ENCODE data around the gene SLC1A4. TPM values are rescaled to one million over a fixed set of nuclear protein-coding genes. Genes with fewer than 3 reads are reported as not detected.
A peak's percentile ranks its signal among the peaks of the same experiment; 100 is the strongest.
"Not testable (repeated sequence)": the region's sequence is repeated elsewhere in the genome, so short reads cannot be mapped to it uniquely, and the experiment has no call there.

The SLC1A4 gene
- total RNA-seq, 1 donor = 7.8 TPM

DNA sequence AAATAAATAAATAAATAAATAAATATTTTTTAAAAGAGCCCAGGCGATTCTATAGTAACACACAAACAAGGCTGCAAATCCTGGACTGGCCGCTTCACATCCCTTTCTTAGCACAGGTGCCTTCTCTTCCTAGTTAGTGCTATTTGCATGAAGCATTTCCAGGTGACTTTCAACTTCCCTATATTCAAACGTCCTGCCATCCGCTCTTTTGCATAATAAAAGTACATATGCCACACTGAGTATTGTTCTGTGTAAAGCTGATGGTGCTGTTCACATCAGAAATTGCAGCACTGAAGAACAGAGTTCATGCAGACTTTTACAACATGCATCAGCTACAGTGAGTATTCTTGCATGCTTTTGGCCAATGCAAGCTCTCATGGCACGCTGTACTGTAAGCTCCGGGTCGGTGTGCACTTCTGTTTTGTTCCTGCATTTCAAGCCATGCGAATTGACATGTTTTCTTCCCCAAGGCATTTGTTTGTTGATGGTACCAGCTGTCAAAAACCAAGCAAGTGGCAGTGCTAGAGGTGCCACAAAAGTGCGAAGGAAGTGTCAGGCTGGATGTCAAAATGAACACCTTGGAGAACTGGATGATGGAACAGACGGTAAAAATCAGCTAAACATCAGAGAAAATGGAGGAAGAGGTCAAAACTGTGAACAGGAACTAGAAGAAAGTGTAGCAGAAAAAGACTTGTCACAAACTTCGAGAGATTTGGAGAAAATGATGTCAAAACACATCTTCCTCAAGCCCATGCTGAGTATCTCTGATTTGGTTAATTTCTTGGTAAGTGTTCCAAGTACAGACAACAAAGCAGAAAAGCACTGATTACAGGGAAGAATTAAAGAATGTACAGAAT, 41.5 kb downstream of the SLC1A4 start:
- TF ChIP-seq, protein P1, sequence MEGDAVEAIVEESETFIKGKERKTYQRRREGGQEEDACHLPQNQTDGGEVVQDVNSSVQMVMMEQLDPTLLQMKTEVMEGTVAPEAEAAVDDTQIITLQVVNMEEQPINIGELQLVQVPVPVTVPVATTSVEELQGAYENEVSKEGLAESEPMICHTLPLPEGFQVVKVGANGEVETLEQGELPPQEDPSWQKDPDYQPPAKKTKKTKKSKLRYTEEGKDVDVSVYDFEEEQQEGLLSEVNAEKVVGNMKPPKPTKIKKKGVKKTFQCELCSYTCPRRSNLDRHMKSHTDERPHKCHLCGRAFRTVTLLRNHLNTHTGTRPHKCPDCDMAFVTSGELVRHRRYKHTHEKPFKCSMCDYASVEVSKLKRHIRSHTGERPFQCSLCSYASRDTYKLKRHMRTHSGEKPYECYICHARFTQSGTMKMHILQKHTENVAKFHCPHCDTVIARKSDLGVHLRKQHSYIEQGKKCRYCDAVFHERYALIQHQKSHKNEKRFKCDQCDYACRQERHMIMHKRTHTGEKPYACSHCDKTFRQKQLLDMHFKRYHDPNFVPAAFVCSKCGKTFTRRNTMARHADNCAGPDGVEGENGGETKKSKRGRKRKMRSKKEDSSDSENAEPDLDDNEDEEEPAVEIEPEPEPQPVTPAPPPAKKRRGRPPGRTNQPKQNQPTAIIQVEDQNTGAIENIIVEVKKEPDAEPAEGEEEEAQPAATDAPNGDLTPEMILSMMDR (IDR thresholded peaks at IDR 0.05; ENCODE audit: insufficient read depth, low read depth, low read length) = no peak
- no peak overlapping the region for H3K4me3 ChIP-seq (ENCODE audit: low read depth, low read length)
- no peak for DNase-seq (ENCODE audit: low read depth)

- H3K4me3 ChIP-seq (ENCODE audit: low read depth, low read length) = no peak overlapping the region
- DNase-seq (ENCODE audit: low read depth) = no peak
- TF ChIP-seq, protein P1 (IDR thresholded peaks at IDR 0.05; ENCODE audit: insufficient read depth, low read depth, low read length) = no peak
These were observed 42.3 kb downstream of the SLC1A4 start for GRCh38 chr2:65031341-65032018.

GRCh38 chr2:65032019-65032975, 43.1 kb downstream of the SLC1A4 start:
- TF ChIP-seq, protein P1 (IDR thresholded peaks at IDR 0.05; ENCODE audit: insufficient read depth, low read depth, low read length) = no peak
- H3K4me3 ChIP-seq (ENCODE audit: low read depth, low read length) = no peak overlapping the region
- DNase-seq (ENCODE audit: low read depth) = no peak

- peak; percentile 10 for DNase-seq (ENCODE audit: low read depth)
- TF ChIP-seq, protein P1 (IDR thresholded peaks at IDR 0.05; ENCODE audit: insufficient read depth, low read depth, low read length) = peak; percentile 12
- H3K4me3 ChIP-seq (ENCODE audit: low read depth, low read length) = no peak overlapping the region
These were observed 44.0 kb downstream of the SLC1A4 start for GRCh38 chr2:65033178-65033577.

DNA sequence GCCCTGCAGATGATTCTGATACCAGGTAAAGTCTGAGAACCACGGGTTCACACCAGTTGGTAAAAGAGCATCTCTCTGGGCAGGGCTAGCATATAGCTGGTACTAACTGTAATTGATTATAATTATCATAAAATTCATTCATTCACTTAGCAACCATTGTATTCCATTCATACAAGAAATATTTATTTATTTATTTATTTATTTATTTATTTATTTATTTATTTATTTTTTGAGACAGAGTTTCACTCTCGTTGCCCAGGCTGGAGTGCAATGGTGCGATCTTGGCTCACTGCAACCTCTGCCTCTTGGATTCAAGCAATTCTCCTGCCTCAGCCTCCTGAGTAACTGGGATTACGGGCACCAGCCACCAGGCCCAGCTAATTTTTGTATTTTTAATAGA, 44.5 kb downstream of the SLC1A4 start:
- H3K4me3 ChIP-seq (ENCODE audit: low read depth, low read length); DNase-seq (ENCODE audit: low read depth): not testable (repeated sequence)

DNA sequence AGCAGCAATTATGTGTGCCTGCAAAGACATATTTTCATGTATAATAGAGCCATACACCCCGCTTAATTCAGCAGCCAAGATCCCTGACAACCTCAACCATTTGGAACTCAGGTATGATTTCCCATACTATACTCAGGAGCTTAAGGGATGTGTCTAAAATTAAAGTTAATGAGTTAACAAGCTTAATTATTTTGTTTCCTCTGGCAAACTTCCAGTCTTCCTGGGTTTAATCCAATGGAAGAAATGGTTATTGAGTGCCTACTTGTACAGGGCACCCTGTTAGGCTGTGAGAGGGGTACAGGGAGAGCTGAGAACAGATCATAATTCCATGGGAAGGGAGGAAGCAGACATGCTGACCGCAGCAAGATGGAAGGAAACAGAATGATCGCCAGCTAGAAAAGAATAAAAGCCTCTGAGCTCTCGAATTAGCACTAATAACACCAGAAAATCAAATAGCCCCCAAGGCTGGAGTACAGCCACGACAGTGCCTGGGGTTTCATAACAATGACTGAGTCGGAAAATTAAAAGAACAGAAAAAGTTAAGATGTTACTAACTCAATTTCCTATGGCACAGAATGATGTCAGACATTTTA, 46.2 kb downstream of the SLC1A4 start:
- TF ChIP-seq, protein P1 (IDR thresholded peaks at IDR 0.05; ENCODE audit: insufficient read depth, low read depth, low read length) = no peak
- DNase-seq (ENCODE audit: low read depth) = no peak
- no peak overlapping the region for H3K4me3 ChIP-seq (ENCODE audit: low read depth, low read length)
